Endodermal cell (in vitro differentiated cells): Measurements from ENCODE around the gene PINK1. TPM values are rescaled to one million over a fixed set of nuclear protein-coding genes. Genes with fewer than 3 reads are reported as not detected.

Experiments
- DNase-seq: peaks from one replicate; pipeline ENCODE4 v3.0.0-alpha.2; 2017
- H3K27ac ChIP-seq: 2 replicates; pipeline ENCODE4 v1.5.1; 2013; ENCODE audit warnings: mild to moderate bottlenecking, low read depth, low read length, moderate library complexity
- H3K27me3 ChIP-seq: 2 replicates; pipeline ENCODE4 v1.6.1; 2013; ENCODE audit warnings: mild to moderate bottlenecking, low read length, moderate library complexity; ENCODE audit not compliant: insufficient read depth, control insufficient read depth, poor library complexity, severe bottlenecking
- H3K36me3 ChIP-seq: 2 replicates; pipeline ENCODE4 v1.7.0; 2013; ENCODE audit warnings: mild to moderate bottlenecking, low read length, moderate library complexity; ENCODE audit not compliant: control insufficient read depth, insufficient read depth
- H3K4me1 ChIP-seq: one replicate; pipeline ENCODE4 v1.7.0; 2013; ENCODE audit warnings: low read length; ENCODE audit not compliant: control insufficient read depth, insufficient read depth
- H3K4me3 ChIP-seq: 2 replicates; pipeline ENCODE4 v1.5.1; 2013; ENCODE audit warnings: mild to moderate bottlenecking, low read length, moderate library complexity
- H3K9ac ChIP-seq: 2 replicates; pipeline ENCODE4 v1.6.1; 2013; ENCODE audit warnings: mild to moderate bottlenecking, low read length, moderate library complexity; ENCODE audit not compliant: poor library complexity, severe bottlenecking; ENCODE audit errors: extremely low read depth
- H3K9me3 ChIP-seq: 2 replicates; pipeline ENCODE4 v1.6.1; 2013; ENCODE audit warnings: mild to moderate bottlenecking, low read length, moderate library complexity; ENCODE audit not compliant: control insufficient read depth
- H3K27ac Mint-ChIP-seq: 2 replicates; pipeline ENCODE4 v1.8.0; 2020; ENCODE audit warnings: mixed read lengths
- H3K27me3 Mint-ChIP-seq: 2 replicates; pipeline ENCODE4 v1.8.0; 2021; ENCODE audit warnings: mild to moderate bottlenecking, mixed read lengths; ENCODE audit not compliant: insufficient read depth
- H3K36me3 Mint-ChIP-seq: 2 replicates; pipeline ENCODE4 v1.8.0; 2020; ENCODE audit warnings: low read depth, mixed read lengths
- H3K4me1 Mint-ChIP-seq: 2 replicates; pipeline ENCODE4 v1.8.0; 2020; ENCODE audit warnings: mixed read lengths
- H3K4me3 Mint-ChIP-seq: 2 replicates; pipeline ENCODE4 v1.8.0; 2020; ENCODE audit warnings: mild to moderate bottlenecking, moderate library complexity, mixed read lengths
- H3K9me3 Mint-ChIP-seq: 2 replicates; pipeline ENCODE4 v1.8.0; 2020; ENCODE audit warnings: mild to moderate bottlenecking, mixed read lengths
- WGBS, 2 experiments: methylation state at CpG; one replicate each; pipeline versions ENCODE4 v1.1.5 to v1.1.7; 2013; ENCODE audit warnings: missing lambda C conversion rate in 2 of 2, mixed read lengths in 1 of 2; ENCODE audit not compliant: insufficient coverage in 1 of 2, insufficient read length in 1 of 2; 5-methylcytosine and 5-hydroxymethylcytosine counted together
- total RNA-seq, 2 donors: library from RNA; stranded (reverse); fragmentation: NEBNext Ultra II Directional in 1 of 2; extraction: Animal tissue kit (Norgen Biotek cat#: 25700) in 1 of 2; gene quantifications; 2 replicates in 1 of 2; 3 replicates in 1 of 2; pipeline ENCODE4 v1.2.1, GENCODE V29; 2021
- TF ChIP-seq, protein P1 (sequence below): fragments of 200-600 bp; sonication (generic); conservative IDR thresholded peaks from 2 replicates; pipeline ENCODE4 v1.5.0; 2021; ENCODE audit warnings: antibody characterized with exemption, mild to moderate bottlenecking

PINK1 gene
- total RNA-seq, 2 donors from 2014 or later, result 26.3 to 27.7 TPM

DNA sequence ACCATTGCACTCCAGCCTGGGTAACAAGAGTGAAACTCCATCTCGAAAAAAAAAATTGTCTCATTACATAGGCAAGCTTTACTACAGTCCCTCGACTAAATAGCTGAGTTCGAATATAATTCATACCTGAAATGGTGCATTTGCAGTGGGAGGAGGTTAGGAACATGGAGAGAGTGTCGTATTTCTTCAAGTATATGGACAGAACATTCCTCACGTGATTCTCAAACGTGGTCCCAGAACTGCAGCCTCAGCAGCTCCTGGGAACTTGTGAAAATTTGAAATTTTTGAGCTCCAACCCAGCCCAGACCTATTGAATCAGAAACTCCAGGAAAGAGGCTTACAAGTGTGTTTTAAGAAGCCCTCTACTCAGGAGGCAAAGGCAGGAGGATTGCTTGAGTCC lies 37.2 kb upstream of the PINK1 start:
- DNase-seq, result no peak
- Mint-ChIP-seq H3K9me3 (no peaks in the 10 kb centered on the region), H3K27ac (no peak overlapping the region), H3K27me3 (no peaks in the 10 kb centered on the region), H3K36me3 (peaks cover 3% of the 10 kb centered on the region), H3K4me3 (no peak overlapping the region), H3K4me1 (peaks cover 3% of the 10 kb centered on the region)
- WGBS, 2 experiments, result 53 to 84% methylated on average over 3 to 6 of the region's 6 CpGs
- Histone ChIP-seq H3K36me3 (no peaks in the 10 kb centered on the region), H3K27ac (no peak overlapping the region), H3K9me3 (no peaks in the 10 kb centered on the region), H3K27me3 (no peaks in the 10 kb centered on the region), H3K4me1 (no peaks in the 10 kb centered on the region), H3K9ac (no peak overlapping the region), H3K4me3 (no peak overlapping the region)
- TF ChIP-seq, protein P1, sequence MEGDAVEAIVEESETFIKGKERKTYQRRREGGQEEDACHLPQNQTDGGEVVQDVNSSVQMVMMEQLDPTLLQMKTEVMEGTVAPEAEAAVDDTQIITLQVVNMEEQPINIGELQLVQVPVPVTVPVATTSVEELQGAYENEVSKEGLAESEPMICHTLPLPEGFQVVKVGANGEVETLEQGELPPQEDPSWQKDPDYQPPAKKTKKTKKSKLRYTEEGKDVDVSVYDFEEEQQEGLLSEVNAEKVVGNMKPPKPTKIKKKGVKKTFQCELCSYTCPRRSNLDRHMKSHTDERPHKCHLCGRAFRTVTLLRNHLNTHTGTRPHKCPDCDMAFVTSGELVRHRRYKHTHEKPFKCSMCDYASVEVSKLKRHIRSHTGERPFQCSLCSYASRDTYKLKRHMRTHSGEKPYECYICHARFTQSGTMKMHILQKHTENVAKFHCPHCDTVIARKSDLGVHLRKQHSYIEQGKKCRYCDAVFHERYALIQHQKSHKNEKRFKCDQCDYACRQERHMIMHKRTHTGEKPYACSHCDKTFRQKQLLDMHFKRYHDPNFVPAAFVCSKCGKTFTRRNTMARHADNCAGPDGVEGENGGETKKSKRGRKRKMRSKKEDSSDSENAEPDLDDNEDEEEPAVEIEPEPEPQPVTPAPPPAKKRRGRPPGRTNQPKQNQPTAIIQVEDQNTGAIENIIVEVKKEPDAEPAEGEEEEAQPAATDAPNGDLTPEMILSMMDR, result no peak

GRCh38 chr1:20597650-20598049 lies 35.6 kb upstream of the PINK1 start:
- no peak overlapping the region for H3K4me3 Mint-ChIP-seq
- no peak for DNase-seq
- no peaks in the 10 kb centered on the region for H3K9me3 ChIP-seq
- H3K27me3 ChIP-seq, result no peaks in the 10 kb centered on the region
- H3K27ac ChIP-seq, result no peak overlapping the region
- H3K4me1 Mint-ChIP-seq, result no peaks in the 10 kb centered on the region
- H3K9ac ChIP-seq, result no peak overlapping the region
- no peaks in the 10 kb centered on the region for H3K9me3 Mint-ChIP-seq
- TF ChIP-seq, protein P1, result no peak
- H3K36me3 Mint-ChIP-seq, result peaks cover 6% of the 10 kb centered on the region
- no peaks in the 10 kb centered on the region for H3K4me1 ChIP-seq
- H3K27me3 Mint-ChIP-seq, result no peaks in the 10 kb centered on the region
- 97 to 100% methylated on average over 2 to 3 of the region's 3 CpGs for WGBS, 2 experiments
- no peak overlapping the region for H3K27ac Mint-ChIP-seq
- H3K36me3 ChIP-seq, result no peaks in the 10 kb centered on the region
- H3K4me3 ChIP-seq, result no peak overlapping the region

- Histone ChIP-seq H3K27me3 (no peaks in the 10 kb centered on the region), H3K9ac (no peak overlapping the region), H3K36me3 (no peaks in the 10 kb centered on the region), H3K4me3 (no peak overlapping the region), H3K27ac (no peak overlapping the region), H3K9me3 (no peaks in the 10 kb centered on the region), H3K4me1 (no peaks in the 10 kb centered on the region)
- Mint-ChIP-seq H3K27ac (no peak overlapping the region), H3K27me3 (no peaks in the 10 kb centered on the region), H3K4me1 (no peaks in the 10 kb centered on the region), H3K4me3 (no peak overlapping the region), H3K9me3 (no peaks in the 10 kb centered on the region), H3K36me3 (peaks cover 15% of the 10 kb centered on the region)
- 87 to 94% methylated on average over 3 to 5 of the region's 5 CpGs for WGBS, 2 experiments
- DNase-seq, result no peak
- TF ChIP-seq, protein P1, result no peak
Measured at GRCh38 chr1:20600156-20600555, 33.1 kb upstream of the PINK1 start.
